GM12872 (cell line): Measurements from ENCODE around the gene STARD8.

Source experiments
- TF ChIP-seq, protein P1 (sequence below): IDR thresholded peaks from 3 replicates; pipeline ENCODE4 v1.5.1; 2011; ENCODE audit warnings: low read depth, mild to moderate bottlenecking, low read length, moderate library complexity; ENCODE audit not compliant: insufficient read depth

The STARD8 gene

DNA sequence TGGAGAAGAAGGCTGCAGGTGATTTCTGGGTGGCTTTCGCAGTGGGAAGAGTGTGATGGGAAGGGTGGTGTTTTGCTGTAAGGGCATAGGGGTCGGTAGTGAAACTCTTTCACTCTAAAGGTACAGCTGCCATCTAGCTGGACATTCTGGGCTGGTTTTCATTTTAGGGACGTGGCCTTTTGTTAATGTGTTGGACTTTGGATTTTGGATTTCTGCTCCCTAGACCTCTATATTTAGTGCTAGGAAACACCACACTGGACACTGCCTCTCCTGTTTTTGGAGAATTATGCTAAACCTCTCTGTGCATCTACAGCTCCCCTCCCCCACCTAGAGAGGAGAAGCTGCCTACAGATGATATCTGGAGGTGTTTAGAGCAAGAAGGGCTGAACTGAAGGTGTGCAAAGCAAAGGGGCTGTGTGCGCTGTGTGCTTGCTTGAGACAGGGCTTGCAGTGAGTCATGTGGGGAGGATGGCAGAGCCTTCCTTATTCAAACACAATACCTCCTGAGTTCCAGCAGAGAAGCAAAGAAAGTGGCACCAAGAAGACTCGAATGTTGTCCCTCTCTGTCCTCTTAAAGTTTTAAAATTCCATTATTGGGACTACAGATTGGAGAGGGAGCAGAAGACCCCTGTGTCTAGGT, 47.9 kb downstream of the STARD8 start:
- TF ChIP-seq, protein P1, sequence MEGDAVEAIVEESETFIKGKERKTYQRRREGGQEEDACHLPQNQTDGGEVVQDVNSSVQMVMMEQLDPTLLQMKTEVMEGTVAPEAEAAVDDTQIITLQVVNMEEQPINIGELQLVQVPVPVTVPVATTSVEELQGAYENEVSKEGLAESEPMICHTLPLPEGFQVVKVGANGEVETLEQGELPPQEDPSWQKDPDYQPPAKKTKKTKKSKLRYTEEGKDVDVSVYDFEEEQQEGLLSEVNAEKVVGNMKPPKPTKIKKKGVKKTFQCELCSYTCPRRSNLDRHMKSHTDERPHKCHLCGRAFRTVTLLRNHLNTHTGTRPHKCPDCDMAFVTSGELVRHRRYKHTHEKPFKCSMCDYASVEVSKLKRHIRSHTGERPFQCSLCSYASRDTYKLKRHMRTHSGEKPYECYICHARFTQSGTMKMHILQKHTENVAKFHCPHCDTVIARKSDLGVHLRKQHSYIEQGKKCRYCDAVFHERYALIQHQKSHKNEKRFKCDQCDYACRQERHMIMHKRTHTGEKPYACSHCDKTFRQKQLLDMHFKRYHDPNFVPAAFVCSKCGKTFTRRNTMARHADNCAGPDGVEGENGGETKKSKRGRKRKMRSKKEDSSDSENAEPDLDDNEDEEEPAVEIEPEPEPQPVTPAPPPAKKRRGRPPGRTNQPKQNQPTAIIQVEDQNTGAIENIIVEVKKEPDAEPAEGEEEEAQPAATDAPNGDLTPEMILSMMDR = no peak

- TF ChIP-seq, protein P1 = no peak
Measured at GRCh38 chrX:68696267-68696990, 49.0 kb downstream of the STARD8 start.

- TF ChIP-seq, protein P1 = no peak
Measured at GRCh38 chrX:68697036-68697435, 49.6 kb downstream of the STARD8 start.

DNA sequence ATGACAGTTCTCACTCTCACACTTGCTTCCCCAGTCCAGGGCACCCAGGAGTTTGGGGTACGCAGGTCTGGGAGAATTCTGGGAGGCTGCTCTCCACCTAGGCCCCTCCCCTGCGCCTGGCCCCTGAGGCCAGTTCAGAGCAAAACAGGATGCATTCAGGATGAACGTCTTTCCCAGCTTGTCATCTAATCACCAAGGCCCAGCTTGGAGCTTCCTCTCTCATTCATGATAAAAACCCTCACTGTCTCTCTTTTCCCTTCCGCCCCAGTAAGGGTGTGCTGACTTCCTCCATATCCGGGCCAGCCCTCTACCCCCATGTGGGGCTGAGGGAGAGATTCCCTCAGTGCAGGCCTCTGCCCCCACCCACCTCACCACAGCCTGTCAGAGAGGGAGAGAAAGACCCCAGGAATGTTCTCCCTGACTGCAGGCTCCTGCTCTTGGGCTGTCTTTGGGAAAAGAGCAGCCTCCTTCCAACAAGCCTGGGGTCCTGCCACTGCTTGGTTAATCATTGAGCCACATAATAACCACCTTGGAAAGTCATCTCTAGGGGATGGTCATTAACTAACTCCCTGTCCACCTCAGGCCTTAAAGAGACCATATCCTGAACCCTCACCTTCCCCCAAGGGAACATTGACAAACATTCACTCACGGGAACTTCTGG, 50.1 kb downstream of the STARD8 start:
- TF ChIP-seq, protein P1 = no peak

DNA sequence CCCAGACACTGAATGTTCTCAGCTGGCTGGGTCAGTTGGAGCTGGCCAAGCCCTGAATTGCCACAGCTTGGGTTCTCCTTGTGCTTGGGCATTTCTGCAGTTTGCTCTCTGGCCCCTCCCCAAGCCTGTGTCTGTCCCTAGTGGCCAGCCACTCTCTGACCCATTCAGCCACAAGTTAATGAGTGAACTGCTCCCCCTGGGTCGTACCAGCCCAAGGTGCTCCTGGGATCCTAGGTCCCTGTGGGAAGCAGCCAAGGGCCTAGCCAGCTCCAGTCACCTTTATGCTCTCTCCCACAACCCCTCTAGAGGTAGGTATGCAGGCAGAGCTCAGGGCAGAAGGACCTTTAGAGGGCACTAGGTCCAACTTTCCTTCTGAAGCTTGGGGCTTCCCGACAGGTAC, 51.5 kb downstream of the STARD8 start:
- TF ChIP-seq, protein P1 = no peak

GRCh38 chrX:68699960-68700746, 52.7 kb downstream of the STARD8 start:
- TF ChIP-seq, protein P1 = no peak

DNA sequence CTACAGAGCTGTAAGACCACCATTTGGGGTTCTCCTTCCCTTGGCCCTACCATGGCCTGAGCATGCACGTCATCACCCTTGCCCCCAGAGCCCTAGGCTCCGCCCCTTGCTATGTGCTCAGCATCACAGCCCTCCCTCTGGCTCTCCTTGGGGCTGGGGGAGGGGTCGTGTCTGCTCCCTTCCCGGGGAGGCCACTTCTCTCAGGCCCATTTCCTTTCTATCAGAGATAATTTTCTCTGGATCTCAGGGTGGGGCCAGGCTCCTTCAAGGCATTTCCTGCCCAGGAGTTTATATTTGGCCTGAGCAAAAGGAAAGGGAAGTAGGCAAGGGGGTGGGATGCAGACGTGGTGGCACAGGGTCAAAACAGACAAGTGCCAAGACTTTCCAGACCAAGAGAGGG, 55.9 kb downstream of the STARD8 start:
- TF ChIP-seq, protein P1 = no peak
